GM12891 (cell line): Measurements from ENCODE around the gene MCHR1.

Experiments used
- POLR2A ChIP-seq: IDR thresholded peaks from 2 replicates; pipeline ENCODE4 v1.6.1; 2011; ENCODE audit warnings: low read depth, low read length, control low read depth
- POLR2AphosphoS5 ChIP-seq: IDR thresholded peaks from 2 replicates; pipeline ENCODE4 v1.6.1; 2011; ENCODE audit warnings: low read depth, low read length, control low read depth
- TAF1 ChIP-seq: IDR thresholded peaks from 2 replicates; pipeline ENCODE4 v1.6.1; 2011; ENCODE audit warnings: low read depth, low read length, control low read depth

GRCh38 chr22:40679964-40680818 lies 907 bp downstream of the MCHR1 start:
- TF ChIP-seq POLR2AphosphoS5, result no peak
- no peak for TF ChIP-seq POLR2A
- TF ChIP-seq TAF1, result no peak
